HepG2 (cell line): Measurements from ENCODE around the gene DHRS7. TPM values are rescaled to one million over a fixed set of nuclear protein-coding genes. Genes with fewer than 3 reads are reported as not detected.

Source experiments
- ATAC-seq: fragments of 200-7000 bp; cut with Tn5 transposase; 3 replicates; pipeline ENCODE4 v1.9.1; 2020; ENCODE audit warnings: mild to moderate bottlenecking, moderate library complexity
- BruUV-seq: library from RNA; stranded (reverse); fragments of 400-500 nt; replicated peaks from 2 replicates; lab custom pipeline; 2021; lab: Mats Ljungman, UMichigan
- CTCF ChIA-PET: fragments of 300-600 bp; formaldehyde crosslinking; extraction: SDS; loops from one replicate; lab custom pipeline; 2021; ENCODE audit warnings: low total read pairs, inconsistent platforms, low intra/inter-chr PET ratio; lab: Yijun Ruan, JAX
- POLR2A ChIA-PET: fragments of 350-600 bp; sonication (Branson Sonifier 250); formaldehyde crosslinking; loops from one replicate; lab custom pipeline; 2020; ENCODE audit warnings: antibody characterized with exemption, inconsistent platforms; lab: Yijun Ruan, JAX
- DNase-seq: peaks from one replicate; pipeline ENCODE4 v3.0.0-alpha.2; 2015; ENCODE audit warnings: low spot score
- FAIRE-seq: peaks from 3 replicates; lab custom pipeline; 2011; peaks lifted over from hg19 to GRCh38; lab: Jason Lieb, UNC
- H2AFZ ChIP-seq: one replicate; pipeline ENCODE4 v1.6.1; 2011; ENCODE audit warnings: low read length, inconsistent platforms
- H3K27ac ChIP-seq: fragments of 300-600 bp; 3 replicates; pipeline ENCODE4 v1.8.0; 2011; ENCODE audit warnings: mixed run types, mild to moderate bottlenecking, mixed read lengths, low read length, inconsistent platforms; ENCODE audit not compliant: insufficient read depth; ENCODE audit errors: extremely low read length
- H3K27me3 ChIP-seq, 2 experiments: fragments of 200-600 bp in 1 of 2; 2 replicates in 1 of 2; 3 replicates in 1 of 2; pipeline versions ENCODE4 v1.6.0 to v1.8.0; 2011; ENCODE audit warnings: low read length in 2 of 2, mild to moderate bottlenecking in 2 of 2, moderate library complexity in 2 of 2, inconsistent platforms in 1 of 2; ENCODE audit not compliant: insufficient read depth in 2 of 2, control insufficient read depth in 1 of 2
- H3K36me3 ChIP-seq, 2 experiments: fragments of 200-600 bp in 1 of 2; replicated peaks in 1 of 2; 2 replicates in 1 of 2; 3 replicates in 1 of 2; pipeline versions ENCODE4 v1.5.1 to v1.8.0; 2011; ENCODE audit warnings: low read length in 2 of 2, inconsistent platforms in 1 of 2; ENCODE audit not compliant: insufficient read depth in 2 of 2, control insufficient read depth in 1 of 2
- H3K4me1 ChIP-seq: 2 replicates; pipeline ENCODE4 v1.5.1; 2012; ENCODE audit warnings: low read length, inconsistent platforms; ENCODE audit not compliant: insufficient read depth
- H3K4me2 ChIP-seq: 2 replicates; pipeline ENCODE4 v1.6.0; 2011; ENCODE audit warnings: low read depth, low read length, inconsistent platforms
- H3K4me3 ChIP-seq, 3 experiments: fragments of 200-600 bp in 1 of 3; sonication (generic), shearing (Covaris generic) in 1 of 3; replicated peaks in 1 of 3; 2 replicates each; pipeline ENCODE4 v1.5.1; 2011 to 2016; ENCODE audit warnings: low read length in 3 of 3, inconsistent platforms in 2 of 3, low read depth in 2 of 3, mild to moderate bottlenecking in 2 of 3, control low read depth in 1 of 3, mixed read lengths in 1 of 3; ENCODE audit not compliant: insufficient read depth in 1 of 3
- H3K79me2 ChIP-seq: one replicate; pipeline ENCODE4 v1.6.1; 2011; ENCODE audit warnings: low read length, inconsistent platforms; ENCODE audit not compliant: insufficient read depth
- H3K9ac ChIP-seq: 2 replicates; pipeline ENCODE4 v1.6.0; 2011; ENCODE audit warnings: mild to moderate bottlenecking, low read depth, low read length, inconsistent platforms; ENCODE audit not compliant: insufficient read depth
- H3K9me3 ChIP-seq: 2 replicates; pipeline ENCODE4 v1.5.1; 2012; ENCODE audit warnings: mild to moderate bottlenecking, low read length
- H4K20me1 ChIP-seq: 2 replicates; pipeline ENCODE4 v1.6.0; 2011; ENCODE audit warnings: inconsistent platforms, mild to moderate bottlenecking, low read length, moderate library complexity; ENCODE audit not compliant: insufficient read depth
- PAWR ChIP-seq: sonication (generic); formaldehyde crosslinking; IDR thresholded peaks from 2 replicates; pipeline ENCODE4 v1.4.0; 2020; ENCODE audit warnings: missing genetic modification reagents, mild to moderate bottlenecking, borderline replicate concordance
- PITX1 ChIP-seq: sonication (generic); formaldehyde crosslinking; IDR thresholded peaks from 2 replicates; pipeline ENCODE4 v1.5.1; 2020; ENCODE audit warnings: mild to moderate bottlenecking, missing genetic modification reagents
- ZNF629 ChIP-seq: sonication (generic); formaldehyde crosslinking; conservative IDR thresholded peaks from 2 replicates; pipeline ENCODE4 v1.5.0; 2020; ENCODE audit warnings: missing genetic modification reagents
- WGBS: methylation state at CpG from one replicate; pipeline ENCODE4 v1.1.6; 2017; ENCODE audit warnings: low lambda C conversion rate; 5-methylcytosine and 5-hydroxymethylcytosine counted together
- in situ Hi-C: cut with HindIII; loops from 2 replicates; pipeline ENCODE4 v1.10.0; 2017; ENCODE audit warnings: low pct_unique_long_range_greater_than_20kb; ENCODE audit not compliant: extremely low pct_ligation_motif_present
- intact Hi-C: fragments of 100-400 bp; cut with micrococcal nuclease; formaldehyde crosslinking; loops from one replicate; pipeline ENCODE4 v1.10.0; 2022; ENCODE audit not compliant: unreplicated experiment
- polyA plus RNA-seq, 8 experiments: library from polyadenylated mRNA; depleted of rRNA in 3 of 8; stranded (reverse) in 7 of 8; unstranded in 1 of 8; fragments of >200 nt; fragmentation: Illumina TruSeq in 4 of 8; extraction: Trizol in 4 of 8; gene quantifications; 2 replicates each; pipeline versions ENCODE4 v1.2.1 to v1.2.3, GENCODE V29; 2011 to 2016; ENCODE audit warnings: low read depth in 4 of 8, missing spikeins in 1 of 8, mixed read lengths in 1 of 8; ENCODE audit not compliant: insufficient read depth in 1 of 8
- total RNA-seq, 5 experiments: library from RNA; depleted of rRNA; stranded (reverse); fragments of >200 nt; fragmentation: Illumina TruSeq; extraction: Trizol; gene quantifications; 2 replicates each; pipeline ENCODE4 v1.2.3, GENCODE V29; 2016; ENCODE audit warnings: low read depth in 1 of 5
- TF ChIP-seq, protein P1 (sequence below): sonication (generic); formaldehyde crosslinking; IDR thresholded peaks from 2 replicates; pipeline ENCODE4 v1.8.0; 2022; ENCODE audit warnings: mild to moderate bottlenecking, missing genetic modification reagents
- TF ChIP-seq, protein P2 (sequence below): sonication (generic); formaldehyde crosslinking; IDR thresholded peaks from 2 replicates; pipeline ENCODE4 v1.5.0; 2020; ENCODE audit warnings: mild to moderate bottlenecking, missing genetic modification reagents, borderline replicate concordance
- TF ChIP-seq, protein P3 (sequence below): sonication (generic); formaldehyde crosslinking; IDR thresholded peaks from 2 replicates; pipeline ENCODE4 v1.4.0; 2020; ENCODE audit warnings: missing genetic modification reagents

Gene DHRS7
- total and polyA plus RNA-seq, 2 of the 13 experiments (the other 11 are each of a cell fraction or from before 2014, with no cell fraction given) = 20.8 to 44.4 TPM

DNA sequence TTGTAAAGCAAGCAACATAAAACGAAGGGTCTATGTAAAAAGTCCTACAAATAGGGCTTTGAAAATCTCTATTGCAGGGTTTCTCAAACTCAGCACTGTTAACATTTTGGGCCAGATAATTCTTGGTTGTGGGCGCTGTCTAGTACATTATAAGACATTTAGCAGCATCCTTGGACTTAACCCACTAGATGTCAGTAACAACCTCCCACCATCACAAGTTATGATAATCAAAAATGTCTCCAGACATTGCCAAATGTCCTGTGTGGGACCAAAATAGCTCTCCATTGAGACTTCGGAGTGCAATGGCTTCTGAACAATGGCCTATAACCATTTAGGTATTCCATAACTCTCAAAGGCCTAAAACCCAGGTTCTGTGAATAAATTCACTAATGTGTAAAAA, 22.9 kb upstream of the DHRS7 start:
- POLR2A ChIA-PET = no interaction called here
- in situ Hi-C loops = loop anchor here (25.0 kb wide), 1 partner anchor 676 kb away; no protein-coding TSS in a partner anchor

More for the DNA sequence above, 22.9 kb upstream of the DHRS7 start:
- Histone ChIP-seq H2AFZ (no peak overlapping the region), H3K9me3 (no peaks in the 10 kb centered on the region), H4K20me1 (no peaks in the 10 kb centered on the region), H3K4me1 (peaks cover 9% of the 10 kb centered on the region; the same call in 1 of the 2 replicates), H3K4me3 (no peak overlapping the region), H3K27ac (no peak overlapping the region), H3K4me2 (no peak overlapping the region), H3K27me3 (no peaks in the 10 kb centered on the region), H3K36me3 (no peaks in the 10 kb centered on the region), H3K79me2 (no peaks in the 10 kb centered on the region), H3K9ac (no peak overlapping the region)
- no TSS peak for BruUV-seq
- FAIRE-seq (no peak), DNase-seq (no peak), ATAC-seq (no peak)
- WGBS = 49% methylated on average over 3 of the region's 3 CpGs
- intact Hi-C loops = loop anchor here (10.0 kb wide), 1 partner anchor 377 kb away; no protein-coding TSS in a partner anchor
- TF ChIP-seq, protein P1, sequence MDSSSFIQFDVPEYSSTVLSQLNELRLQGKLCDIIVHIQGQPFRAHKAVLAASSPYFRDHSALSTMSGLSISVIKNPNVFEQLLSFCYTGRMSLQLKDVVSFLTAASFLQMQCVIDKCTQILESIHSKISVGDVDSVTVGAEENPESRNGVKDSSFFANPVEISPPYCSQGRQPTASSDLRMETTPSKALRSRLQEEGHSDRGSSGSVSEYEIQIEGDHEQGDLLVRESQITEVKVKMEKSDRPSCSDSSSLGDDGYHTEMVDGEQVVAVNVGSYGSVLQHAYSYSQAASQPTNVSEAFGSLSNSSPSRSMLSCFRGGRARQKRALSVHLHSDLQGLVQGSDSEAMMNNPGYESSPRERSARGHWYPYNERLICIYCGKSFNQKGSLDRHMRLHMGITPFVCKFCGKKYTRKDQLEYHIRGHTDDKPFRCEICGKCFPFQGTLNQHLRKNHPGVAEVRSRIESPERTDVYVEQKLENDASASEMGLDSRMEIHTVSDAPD (CRISPR knock-in tag) = no peak
- TF ChIP-seq, protein P2, sequence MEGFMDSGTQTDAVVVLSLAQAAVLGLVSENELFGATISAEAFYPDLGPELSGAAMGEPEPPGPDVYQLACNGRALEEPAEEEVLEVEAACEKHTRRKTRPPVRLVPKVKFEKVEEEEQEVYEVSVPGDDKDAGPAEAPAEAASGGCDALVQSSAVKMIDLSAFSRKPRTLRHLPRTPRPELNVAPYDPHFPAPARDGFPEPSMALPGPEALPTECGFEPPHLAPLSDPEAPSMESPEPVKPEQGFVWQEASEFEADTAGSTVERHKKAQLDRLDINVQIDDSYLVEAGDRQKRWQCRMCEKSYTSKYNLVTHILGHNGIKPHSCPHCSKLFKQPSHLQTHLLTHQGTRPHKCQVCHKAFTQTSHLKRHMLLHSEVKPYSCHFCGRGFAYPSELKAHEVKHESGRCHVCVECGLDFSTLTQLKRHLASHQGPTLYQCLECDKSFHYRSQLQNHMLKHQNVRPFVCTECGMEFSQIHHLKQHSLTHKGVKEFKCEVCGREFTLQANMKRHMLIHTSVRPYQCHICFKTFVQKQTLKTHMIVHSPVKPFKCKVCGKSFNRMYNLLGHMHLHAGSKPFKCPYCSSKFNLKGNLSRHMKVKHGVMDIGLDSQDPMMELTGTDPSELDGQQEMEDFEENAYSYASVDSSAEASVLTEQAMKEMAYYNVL (CRISPR knock-in tag) = no peak
- TF ChIP-seq, protein P3, sequence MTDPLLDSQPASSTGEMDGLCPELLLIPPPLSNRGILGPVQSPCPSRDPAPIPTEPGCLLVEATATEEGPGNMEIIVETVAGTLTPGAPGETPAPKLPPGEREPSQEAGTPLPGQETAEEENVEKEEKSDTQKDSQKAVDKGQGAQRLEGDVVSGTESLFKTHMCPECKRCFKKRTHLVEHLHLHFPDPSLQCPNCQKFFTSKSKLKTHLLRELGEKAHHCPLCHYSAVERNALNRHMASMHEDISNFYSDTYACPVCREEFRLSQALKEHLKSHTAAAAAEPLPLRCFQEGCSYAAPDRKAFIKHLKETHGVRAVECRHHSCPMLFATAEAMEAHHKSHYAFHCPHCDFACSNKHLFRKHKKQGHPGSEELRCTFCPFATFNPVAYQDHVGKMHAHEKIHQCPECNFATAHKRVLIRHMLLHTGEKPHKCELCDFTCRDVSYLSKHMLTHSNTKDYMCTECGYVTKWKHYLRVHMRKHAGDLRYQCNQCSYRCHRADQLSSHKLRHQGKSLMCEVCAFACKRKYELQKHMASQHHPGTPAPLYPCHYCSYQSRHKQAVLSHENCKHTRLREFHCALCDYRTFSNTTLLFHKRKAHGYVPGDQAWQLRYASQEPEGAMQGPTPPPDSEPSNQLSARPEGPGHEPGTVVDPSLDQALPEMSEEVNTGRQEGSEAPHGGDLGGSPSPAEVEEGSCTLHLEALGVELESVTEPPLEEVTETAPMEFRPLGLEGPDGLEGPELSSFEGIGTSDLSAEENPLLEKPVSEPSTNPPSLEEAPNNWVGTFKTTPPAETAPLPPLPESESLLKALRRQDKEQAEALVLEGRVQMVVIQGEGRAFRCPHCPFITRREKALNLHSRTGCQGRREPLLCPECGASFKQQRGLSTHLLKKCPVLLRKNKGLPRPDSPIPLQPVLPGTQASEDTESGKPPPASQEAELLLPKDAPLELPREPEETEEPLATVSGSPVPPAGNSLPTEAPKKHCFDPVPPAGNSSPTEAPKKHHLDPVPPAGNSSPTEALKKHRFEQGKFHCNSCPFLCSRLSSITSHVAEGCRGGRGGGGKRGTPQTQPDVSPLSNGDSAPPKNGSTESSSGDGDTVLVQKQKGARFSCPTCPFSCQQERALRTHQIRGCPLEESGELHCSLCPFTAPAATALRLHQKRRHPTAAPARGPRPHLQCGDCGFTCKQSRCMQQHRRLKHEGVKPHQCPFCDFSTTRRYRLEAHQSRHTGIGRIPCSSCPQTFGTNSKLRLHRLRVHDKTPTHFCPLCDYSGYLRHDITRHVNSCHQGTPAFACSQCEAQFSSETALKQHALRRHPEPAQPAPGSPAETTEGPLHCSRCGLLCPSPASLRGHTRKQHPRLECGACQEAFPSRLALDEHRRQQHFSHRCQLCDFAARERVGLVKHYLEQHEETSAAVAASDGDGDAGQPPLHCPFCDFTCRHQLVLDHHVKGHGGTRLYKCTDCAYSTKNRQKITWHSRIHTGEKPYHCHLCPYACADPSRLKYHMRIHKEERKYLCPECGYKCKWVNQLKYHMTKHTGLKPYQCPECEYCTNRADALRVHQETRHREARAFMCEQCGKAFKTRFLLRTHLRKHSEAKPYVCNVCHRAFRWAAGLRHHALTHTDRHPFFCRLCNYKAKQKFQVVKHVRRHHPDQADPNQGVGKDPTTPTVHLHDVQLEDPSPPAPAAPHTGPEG = no peak
- TF ChIP-seq PITX1 (CRISPR knock-in tag) (no peak), ZNF629 (CRISPR knock-in tag) (no peak), PAWR (no peak)
- CTCF ChIA-PET = no interaction called here
